ENCODE results near the gene LRP1B.

DNA sequence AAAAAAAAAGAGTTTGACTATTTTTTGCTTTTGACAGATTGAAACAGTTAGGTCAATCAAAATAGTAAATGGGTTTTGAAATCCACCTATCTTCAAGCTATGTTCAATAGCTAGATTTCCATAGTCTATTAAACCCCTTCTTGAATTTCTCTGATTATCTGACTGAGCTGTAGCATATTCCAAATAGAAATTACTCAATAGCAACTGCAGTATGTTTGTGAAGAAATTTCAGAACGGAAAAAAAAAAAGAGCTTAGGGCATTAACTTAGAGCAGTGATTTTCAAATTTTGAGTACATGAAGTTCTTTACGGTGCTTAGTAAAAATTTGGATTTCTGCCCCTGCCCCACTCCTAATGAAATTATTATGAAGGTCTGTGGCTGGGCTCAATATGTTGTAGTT is 432.3 kb downstream of the LRP1B start:
- no peak for TF ChIP-seq CTCF (IDR thresholded peaks at IDR 0.05; ENCODE audit: low read depth, low read length, poor library complexity, severe bottlenecking)
- TF ChIP-seq EZH2phosphoT487 (IDR thresholded peaks at IDR 0.05; ENCODE audit: borderline replicate concordance, low read length), result no peak
